Lower leg skin (tissue), 4 donors: ENCODE measurements around the gene KMT2C. TPM values are rescaled to one million over a fixed set of nuclear protein-coding genes. Genes with fewer than 3 reads are reported as not detected.

Experiments used
- DNase-seq, 2 donors: peaks; one replicate each; pipeline ENCODE4 v3.0.0-alpha.2; 2019; ENCODE audit warnings: low spot score in 2 of 2
- H3K4me3 ChIP-seq: fragments of 200-600 bp; sonication (generic); 2 replicates; pipeline ENCODE4 v1.5.1; 2017; ENCODE audit warnings: mild to moderate bottlenecking, low read depth; ENCODE audit not compliant: poor library complexity, severe bottlenecking
- CTCF ChIP-seq, 3 donors: fragments of 450-650 bp; IDR thresholded peaks; one replicate each; pipeline ENCODE4 v1.5.1; 2016; ENCODE audit warnings: antibody characterized with exemption in 3 of 3, mild to moderate bottlenecking in 3 of 3, moderate library complexity in 2 of 3
- POLR2A ChIP-seq, 2 donors: fragments of 450-650 bp; IDR thresholded peaks; one replicate each; pipeline ENCODE4 v1.6.1; 2016 to 2017; ENCODE audit warnings: antibody characterized with exemption in 2 of 2, mild to moderate bottlenecking in 1 of 2, moderate library complexity in 1 of 2
- WGBS, 2 donors: methylation state at CpG; one replicate each; pipeline ENCODE4 v1.1.5; 2018; 5-methylcytosine and 5-hydroxymethylcytosine counted together
- intact Hi-C: fragments of 100-400 bp; cut with DNase I; formaldehyde crosslinking; loops from one replicate; pipeline ENCODE4 v1.15.0; 2023; ENCODE audit warnings: low total_unique reads
- total RNA-seq, 4 donors: library from RNA; depleted of rRNA; stranded (reverse); fragments of >200 nt; gene quantifications; one replicate each; pipeline ENCODE4 v1.1.0, GENCODE V29; 2016

Gene KMT2C
- total RNA-seq, 4 donors from 2014 or later: 64.6 to 79.3 (median 74.7) TPM

- DNase-seq: no peak
- H3K4me3 ChIP-seq: no peak overlapping the region
- TF ChIP-seq POLR2A (IDR thresholded peaks at IDR 0.05) (no peak), CTCF (IDR thresholded peaks at IDR 0.05) (no peak)
- 89 to 92% methylated on average over 5 of the region's 5 CpGs for WGBS, 2 donors
- intact Hi-C loops: no loop called here
These were observed 303.0 kb downstream of the KMT2C start for GRCh38 chr7:152132812-152133211.

- DNase-seq: no peak
- no peak overlapping the region for H3K4me3 ChIP-seq
- no peak for TF ChIP-seq POLR2A (IDR thresholded peaks at IDR 0.05)
- no peak for TF ChIP-seq CTCF (IDR thresholded peaks at IDR 0.05)
- 88 to 93% methylated on average over 12 of the region's 12 CpGs for WGBS, 2 donors
- intact Hi-C loops: no loop called here
These were observed 303.8 kb downstream of the KMT2C start for GRCh38 chr7:152131981-152132494.

DNA sequence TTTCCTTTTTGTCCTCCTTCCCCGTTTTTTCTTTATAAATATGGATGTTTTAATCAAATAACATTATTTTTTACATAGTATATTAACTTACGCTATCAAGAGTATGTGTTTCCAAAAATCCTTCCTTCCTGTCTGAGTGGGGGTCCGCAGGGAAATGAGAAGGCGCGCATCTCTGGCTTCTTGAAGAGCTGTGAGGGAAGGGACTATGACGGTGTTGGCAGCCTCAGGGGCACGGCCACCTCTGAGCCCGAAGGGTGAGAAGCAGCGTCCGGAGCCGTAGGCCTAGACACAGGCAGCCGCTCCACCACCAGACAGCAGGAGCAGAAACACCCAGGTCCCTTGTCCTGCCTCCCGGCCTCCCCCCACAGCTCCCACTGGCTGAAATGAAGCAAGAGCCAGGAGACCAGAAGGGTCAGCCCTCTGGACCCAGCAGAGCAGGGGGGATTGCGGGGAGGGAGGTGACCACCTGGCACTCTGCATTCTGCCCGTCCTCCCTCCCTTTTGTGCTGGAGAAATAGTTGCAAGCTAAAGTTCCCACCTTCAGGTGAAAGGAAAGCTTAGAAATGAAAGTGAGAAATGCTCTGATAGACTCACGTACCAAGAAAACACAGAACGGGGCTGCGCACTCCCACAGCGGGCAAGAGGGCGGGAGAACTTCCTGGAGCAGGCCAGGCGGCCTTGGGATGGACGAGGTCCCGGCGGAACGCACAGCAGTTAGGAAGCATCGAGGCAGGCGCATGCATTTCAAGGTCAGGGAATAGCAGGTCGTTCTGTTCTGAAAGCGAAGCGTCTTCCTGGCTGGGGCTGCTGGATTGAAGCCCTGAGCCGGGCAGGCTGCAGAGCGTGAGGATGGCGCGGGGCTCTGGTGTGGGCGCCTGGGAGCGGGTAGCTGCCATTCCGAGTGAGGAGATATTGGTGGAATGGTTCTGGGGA lies 304.9 kb downstream of the KMT2C start:
- WGBS, 2 donors: 95 to 96% methylated on average over 37 of the region's 37 CpGs
- TF ChIP-seq CTCF (IDR thresholded peaks at IDR 0.05): no peak
- no peak for TF ChIP-seq POLR2A (IDR thresholded peaks at IDR 0.05)
- H3K4me3 ChIP-seq: no peak overlapping the region
- DNase-seq: peak in 1 of 2 donors; percentile 78
- intact Hi-C loops: no loop called here

DNA sequence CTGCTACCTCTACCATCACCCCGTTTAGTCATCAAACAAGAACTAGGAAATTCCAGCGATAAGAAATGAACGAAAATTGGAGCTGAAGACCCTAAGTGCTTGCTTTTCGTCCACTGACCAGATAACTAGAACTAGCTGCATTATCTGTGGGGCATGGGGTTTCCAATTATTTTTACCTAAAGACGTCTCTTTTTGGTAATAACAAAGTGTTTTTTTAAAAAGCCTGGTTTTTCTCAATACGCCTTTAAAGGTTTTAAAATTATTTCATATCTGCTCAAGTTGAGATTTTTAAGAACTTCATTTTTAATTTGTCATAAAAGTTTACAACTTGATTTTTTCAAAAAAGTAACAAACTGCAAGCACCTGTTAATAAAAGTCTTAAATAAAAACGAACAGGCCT lies 306.1 kb downstream of the KMT2C start:
- WGBS, 2 donors: 95% methylated on average over 7 of the region's 7 CpGs
- H3K4me3 ChIP-seq: no peak overlapping the region
- DNase-seq: no peak
- no peak for TF ChIP-seq CTCF (IDR thresholded peaks at IDR 0.05)
- TF ChIP-seq POLR2A (IDR thresholded peaks at IDR 0.05): no peak
- intact Hi-C loops: no loop called here

GRCh38 chr7:152128741-152129461 lies 306.9 kb downstream of the KMT2C start:
- H3K4me3 ChIP-seq: no peak overlapping the region
- 97 to 98% methylated on average over 60 of the region's 60 CpGs for WGBS, 2 donors
- intact Hi-C loops: no loop called here
- peak in 1 of 2 donors; percentile 81 for DNase-seq
- no peak for TF ChIP-seq CTCF (IDR thresholded peaks at IDR 0.05)
- no peak for TF ChIP-seq POLR2A (IDR thresholded peaks at IDR 0.05)
